Midbrain (tissue), 1 donor: ENCODE results near the gene PIAS3.
"Not testable (repeated sequence)": the region's sequence is repeated elsewhere in the genome, so short reads cannot be mapped to it uniquely, and the experiment has no call there.

Experiments used
- DNase-seq: peaks from one replicate; lab custom pipeline; 2025; lab: John Stamatoyannopoulos, UW

Gene PIAS3

DNA sequence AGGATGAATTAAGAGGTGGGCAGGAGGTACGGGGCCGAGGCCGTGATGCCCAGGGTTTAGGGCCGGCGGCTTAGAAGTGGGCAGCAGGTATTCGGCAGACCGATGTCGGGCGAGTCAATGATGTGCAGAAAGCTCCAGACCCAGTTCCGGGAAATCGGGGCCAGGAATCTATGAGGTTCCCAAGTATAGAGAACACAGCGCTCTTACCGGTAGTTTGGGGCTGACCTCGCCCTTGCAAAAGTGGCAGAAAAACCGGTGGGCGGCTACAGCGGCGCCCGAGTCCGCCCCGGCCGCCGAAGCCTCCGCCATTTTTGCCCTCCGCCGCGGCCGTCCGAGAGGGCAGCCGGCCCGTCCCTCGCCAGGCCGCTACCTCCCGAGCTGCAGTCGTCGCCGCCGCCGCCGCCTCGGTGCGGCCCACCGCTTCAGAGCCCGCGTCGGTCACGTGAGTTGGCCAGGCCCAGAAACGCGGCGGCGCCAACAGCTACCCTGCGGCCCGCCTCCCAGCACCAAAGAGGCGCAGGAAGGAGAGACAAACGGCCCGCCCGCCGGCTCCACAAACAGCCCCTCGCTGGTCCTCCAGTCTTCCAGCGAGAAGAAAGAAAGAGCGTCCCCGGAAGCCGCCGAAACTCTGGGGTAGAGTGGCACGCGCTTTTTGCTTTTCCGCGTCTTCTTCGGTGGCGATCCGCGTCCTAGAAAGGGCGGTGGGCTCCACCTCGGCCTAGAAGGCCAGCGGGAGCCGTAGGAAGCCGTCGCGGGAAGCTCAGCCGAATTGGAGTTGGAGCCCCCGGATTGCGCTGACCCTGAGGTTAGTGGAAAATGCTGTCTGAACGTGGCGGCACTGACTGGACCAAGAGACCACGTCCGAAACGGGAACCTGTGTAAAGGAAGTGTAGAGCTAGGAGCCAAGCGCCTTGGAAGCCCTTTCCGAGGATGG, 35.0 kb downstream of the PIAS3 start, which contains the start of the genes POLR3C and RNF115:
TSS of gene POLR3C (plus strand) at position 636 of the 934 bp plus-strand sequence. CDS start 1,577 bp downstream, outside the sequence.
TSS of gene RNF115 (minus strand) at position 531 of the 934 bp plus-strand sequence. CDS start at position 309, 222 bp downstream.
- peak; percentile 90 for DNase-seq

DNA sequence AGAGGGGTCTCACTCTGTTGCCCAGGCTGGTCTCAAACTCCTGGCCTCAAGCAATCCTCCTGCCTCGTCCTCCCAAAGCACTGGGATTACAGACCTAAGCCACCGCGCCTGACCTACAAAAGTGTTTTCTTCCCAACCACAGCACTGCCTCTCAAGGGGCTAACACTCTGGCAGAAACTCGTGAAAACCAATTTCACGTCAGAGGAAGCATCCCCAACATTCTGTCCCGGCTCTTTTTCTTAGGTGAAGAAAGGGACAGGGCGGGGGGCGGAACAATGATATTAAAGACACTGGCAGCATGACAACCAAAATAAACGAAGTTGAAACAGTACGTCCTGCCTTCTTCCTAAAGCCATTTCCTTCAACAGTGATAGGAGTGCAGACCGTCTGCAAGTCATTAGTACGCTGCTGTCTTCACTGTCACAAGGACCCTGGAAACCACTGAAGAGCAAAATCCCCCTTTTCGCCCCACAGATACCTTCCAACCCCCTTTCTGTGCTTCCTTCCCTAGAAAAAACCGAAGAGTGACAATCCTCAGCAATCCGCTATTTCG, 36.0 kb downstream of the PIAS3 start:
- not testable (repeated sequence) for DNase-seq

DNA sequence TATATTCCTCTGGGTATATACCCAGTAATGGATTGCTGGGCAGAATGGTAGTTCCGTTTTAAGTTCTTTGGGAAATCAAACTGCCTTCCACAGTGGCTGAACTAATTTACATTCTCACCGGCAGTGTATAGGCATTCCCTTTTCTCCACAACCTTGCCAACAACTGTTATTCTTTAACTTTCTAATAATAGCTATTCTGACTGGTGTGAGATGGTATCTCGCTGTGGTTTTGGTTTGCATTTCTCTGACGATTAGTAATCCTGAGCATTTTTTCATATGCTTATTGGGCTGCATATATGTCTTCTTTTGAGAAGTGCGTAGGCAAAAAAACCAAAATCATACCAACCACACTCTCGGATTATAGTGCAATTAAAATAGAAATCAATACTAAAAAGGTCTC, 40.8 kb downstream of the PIAS3 start:
- DNase-seq = not testable (repeated sequence)

DNA sequence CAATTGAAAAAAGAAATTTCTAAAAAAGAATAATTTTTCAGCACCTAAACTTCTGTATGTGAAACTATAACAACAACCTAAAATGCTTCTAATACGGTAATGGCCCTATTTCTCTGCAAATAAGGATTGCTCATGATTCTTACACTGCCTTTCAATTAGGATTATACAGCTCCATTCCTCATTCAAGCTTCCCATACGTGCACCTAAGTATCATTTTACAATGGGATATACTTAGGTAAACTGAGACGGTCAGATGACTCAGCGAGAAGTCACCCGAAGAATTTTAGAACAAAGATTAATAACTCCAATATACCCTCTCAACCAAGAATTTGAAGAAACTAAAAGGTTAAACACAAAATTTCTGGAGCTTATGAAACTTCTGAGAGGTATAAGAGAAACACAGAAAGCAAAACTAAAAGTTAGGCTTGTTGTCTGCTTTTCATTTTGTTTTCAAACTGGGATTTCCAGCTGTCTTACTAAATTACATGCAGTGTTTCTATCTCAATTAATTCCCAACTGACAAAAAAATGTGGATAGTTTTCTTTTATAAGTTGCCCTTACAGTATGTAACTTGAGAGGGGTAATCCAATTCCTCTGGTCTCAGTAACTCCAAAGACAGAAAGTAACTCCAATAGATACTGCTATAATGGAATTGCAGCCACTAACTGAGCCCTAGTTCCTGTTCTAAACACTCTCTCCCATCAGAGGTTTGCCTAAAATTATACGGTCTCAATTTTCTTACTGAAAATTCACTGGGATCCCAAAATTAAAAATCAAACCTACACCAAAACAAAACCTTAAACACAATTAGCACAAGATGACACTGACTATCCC, 45.7 kb downstream of the PIAS3 start:
- DNase-seq = not testable (repeated sequence)

GRCh38 chr1:145806844-145807243, 52.0 kb downstream of the PIAS3 start:
- DNase-seq = no peak

- no peak for DNase-seq
Measured at GRCh38 chr1:145806408-145806807, 52.5 kb downstream of the PIAS3 start.

- DNase-seq = no peak
Measured at GRCh38 chr1:145805057-145805456, 53.8 kb downstream of the PIAS3 start.

- no peak for DNase-seq
Measured at GRCh38 chr1:145804235-145805045, 54.4 kb downstream of the PIAS3 start.

GRCh38 chr1:145799806-145800205, 59.1 kb downstream of the PIAS3 start:
- DNase-seq = no peak
